GM19238 (cell line): ENCODE measurements around the gene CERS5.
"Not testable (repeated sequence)": the region's sequence is repeated elsewhere in the genome, so short reads cannot be mapped to it uniquely, and the experiment has no call there.

Experiments
- DNase-seq: peaks from one replicate; pipeline ENCODE4 v3.0.0; 2011; ENCODE audit warnings: low spot score; ENCODE audit not compliant: insufficient read length

CERS5 gene

DNA sequence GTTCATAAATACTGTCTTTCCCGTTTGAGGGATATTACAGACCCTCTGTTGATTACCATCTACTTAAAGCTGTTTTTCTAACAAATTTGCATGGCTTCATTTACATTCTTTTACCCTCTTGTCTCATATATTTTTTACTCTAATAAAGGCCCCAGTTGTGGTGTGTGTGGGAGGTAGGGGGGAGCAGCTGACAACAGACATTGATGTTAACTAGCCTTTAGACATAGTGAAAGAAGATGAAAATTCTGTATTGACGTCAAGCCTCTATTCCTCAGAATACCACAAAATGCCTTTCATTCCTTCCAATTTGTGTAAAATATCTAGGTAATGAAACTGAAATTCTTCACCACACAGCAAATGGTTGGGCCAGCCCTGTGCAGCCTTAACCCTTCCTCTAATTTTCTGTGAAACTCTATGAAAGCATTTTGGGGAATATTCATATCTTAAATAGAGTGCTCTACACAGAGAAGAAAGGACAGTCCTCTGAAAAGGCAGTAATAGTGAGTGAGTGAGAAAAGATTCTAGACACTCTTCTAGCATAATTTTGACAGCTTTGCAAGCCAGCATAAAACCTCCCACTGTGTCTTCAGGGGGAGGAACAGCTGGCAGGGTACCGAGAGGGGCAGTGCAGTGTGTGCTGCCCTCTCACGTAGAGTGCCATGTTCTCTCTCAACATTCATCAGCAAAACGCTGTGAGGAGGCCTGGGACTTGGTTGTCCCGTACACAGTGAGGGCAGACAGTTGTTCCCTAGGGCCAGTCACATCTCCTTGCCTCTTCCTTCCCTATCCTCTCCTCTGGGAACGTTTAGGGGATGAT, 20.1 kb upstream of the CERS5 start:
- no peak for DNase-seq

DNA sequence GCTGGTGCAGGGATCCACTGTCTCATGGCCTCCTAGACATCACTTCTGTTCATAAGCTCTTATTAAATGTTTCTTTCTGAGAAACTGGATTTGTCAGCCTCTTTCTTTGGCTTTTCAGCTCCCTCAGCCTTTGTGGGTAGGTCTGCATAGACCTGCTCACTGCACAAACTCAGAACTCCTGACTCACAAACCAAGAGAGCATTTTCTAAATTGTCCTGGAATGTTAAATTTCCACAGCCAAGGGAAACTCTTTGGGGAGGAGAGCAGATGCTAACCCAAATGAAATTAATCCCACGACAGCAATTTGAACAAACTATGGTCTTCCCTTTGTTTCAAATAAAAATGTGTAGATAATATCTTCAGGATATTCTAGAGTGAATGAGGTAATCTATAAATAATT, 19.5 kb upstream of the CERS5 start:
- no peak for DNase-seq

DNA sequence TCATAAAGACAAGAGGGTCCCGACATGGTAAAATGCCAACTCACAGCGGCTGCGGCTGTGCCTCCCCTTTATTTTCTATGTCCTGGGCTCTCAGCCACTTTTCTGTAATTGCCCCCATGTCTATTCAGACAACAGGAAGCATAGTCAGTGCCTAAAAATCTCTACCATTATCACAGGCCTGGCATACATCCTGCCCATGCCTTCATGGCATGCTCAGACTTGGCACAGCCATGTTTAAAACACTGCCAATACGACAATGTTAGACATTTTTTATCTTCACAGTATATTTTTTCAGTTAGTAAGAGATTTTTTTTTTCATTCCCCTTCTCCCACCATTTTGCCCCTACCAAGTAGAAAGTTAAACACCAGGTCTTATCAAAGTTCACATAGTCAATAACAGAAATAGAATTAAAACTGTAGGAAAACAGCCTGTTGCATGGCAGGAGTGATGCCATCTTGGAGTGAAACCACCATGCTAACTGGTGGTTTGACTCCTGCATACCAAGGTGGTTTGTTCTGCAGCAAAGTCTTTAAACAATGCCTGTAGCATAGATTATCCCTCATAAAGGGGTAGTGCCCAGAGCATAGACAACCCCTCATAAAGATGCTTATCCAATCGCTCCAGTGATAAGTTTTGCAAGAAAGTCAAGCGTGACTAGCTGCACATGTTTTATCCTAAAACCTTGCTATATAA, 18.9 kb upstream of the CERS5 start:
- DNase-seq: no peak

DNA sequence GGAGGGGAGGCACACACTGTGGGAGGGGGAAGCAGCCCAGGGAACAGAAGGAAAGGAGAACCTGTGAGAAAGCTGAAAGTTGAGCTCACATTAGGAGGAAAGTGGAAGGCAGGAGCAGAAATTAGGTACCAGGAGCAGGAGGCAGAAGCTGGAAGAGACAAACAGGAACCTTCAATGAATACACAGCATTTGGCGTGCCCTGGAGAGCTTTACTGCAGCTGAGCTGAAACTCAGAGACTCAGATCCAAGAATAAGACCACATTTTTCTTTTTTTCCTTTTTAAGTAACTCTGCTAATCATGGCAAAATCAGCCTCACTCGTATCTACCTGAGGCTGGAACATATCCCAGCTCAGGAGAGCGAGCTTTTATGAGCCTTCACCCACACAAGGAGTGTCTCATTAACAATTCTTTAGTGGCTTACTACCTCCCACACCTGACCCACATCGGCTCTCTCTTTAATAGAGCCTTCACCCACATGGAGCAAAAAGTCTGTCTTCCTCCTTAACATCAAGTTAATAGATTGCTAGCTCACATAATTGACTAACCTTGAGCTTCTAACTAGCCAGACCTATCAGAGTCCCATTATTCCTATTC, 18.2 kb upstream of the CERS5 start:
- no peak for DNase-seq

DNA sequence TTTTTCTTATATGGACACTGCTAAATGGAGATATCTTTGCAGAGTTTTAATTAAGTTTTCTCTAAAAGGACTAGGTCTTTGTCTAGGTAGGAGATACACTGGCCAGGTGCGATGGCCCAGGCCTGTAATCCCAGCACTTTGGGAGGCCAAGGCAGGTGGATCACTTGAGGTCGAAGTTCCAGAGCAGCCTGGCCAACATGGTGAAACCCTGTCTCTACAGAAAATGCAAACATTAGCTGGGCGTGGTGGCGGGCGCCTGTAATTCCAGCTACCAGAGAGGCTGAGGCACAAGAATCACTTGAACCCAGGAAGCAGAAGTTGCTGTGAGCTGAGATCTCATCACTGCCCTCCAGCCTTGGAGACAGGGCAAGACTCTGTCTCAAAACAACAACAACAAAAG, 17.1 kb upstream of the CERS5 start:
- no peak for DNase-seq

DNA sequence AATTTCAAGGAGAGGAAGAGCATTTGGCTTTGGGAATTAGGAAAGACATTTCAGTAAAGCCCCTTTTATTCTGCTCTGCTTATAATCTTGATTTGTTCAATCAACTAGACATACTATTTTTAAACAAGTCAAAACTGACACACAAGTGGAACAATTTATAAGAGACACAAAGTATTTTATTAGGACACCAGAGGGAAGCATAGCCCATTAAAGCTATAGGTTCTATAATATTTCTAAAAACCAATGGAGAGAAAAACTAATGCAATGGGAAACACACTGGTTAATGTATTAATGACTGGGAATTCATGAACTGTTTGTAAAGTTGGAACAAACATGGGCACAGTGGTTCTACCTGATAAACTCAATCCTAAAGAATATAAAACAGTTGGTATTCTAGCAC, 15.3 kb upstream of the CERS5 start:
- no peak for DNase-seq

DNA sequence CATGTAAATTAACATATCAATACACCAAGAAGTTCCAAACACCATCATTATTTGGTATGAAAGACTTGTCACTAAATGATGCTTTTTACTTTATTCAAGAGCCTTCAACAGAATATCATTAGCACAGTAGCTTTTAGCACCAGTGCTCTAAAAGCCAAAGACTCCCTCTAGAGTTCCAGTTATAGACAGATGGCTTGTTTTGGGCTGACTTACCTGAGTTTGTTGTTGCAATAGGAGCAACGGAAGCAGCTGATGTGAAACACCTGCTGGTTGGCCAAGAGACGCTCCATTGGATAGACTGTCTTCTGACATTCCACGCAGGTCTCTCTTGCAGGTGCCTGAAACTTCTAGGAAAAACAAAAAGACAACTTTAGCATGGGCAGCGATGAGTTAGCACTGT, 14.5 kb upstream of the CERS5 start:
- DNase-seq: no peak

DNA sequence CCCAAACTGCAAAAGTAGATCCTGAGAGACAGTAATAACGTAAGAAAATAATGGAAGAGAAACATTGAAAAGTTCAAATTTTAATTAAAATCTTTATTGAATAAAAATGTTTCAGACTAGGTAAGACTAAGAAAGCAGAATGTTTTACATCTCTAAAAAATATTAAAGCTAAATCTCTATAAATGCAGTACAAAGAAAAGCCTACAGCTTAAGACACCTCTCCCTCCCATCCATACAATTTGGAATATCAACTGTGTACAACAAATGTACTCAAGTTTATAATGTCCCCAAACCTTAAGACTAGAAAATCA, 8.5 kb upstream of the CERS5 start:
- DNase-seq: no peak

DNA sequence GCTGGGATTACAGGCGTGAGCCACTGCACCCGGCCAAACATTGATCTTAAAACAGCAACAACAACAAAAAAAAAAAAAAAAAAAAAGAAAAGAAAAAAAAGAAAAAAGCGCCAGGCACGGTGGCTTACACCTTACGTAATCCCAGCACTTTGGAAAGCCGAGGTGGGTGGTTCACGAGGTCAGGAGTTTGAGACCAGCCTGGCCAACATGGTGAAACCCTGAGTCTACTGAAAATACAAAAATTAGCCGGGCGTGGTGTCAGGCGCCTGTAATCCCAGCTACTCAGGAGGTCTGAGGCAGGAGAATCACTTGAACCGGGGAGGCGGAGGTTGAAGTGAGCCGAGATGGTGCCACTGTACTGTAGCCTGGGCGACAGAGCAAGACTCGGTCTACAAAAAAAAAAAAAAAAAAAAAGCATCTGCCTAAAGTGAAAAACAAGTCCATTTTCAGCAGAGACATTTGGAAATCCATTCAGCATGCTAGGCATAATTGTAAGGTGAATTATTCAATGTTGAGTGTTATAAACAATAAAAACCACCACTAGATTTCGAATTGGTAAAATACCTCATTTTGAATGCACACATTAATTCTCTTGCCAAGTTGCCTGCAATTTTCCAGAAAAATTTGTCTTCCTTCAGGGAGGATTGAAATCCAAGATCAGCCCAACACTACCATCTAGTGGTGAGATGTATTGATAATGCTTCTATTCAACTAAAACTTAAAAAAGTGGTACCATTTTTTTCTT, 8.0 kb upstream of the CERS5 start:
- no peak for DNase-seq

DNA sequence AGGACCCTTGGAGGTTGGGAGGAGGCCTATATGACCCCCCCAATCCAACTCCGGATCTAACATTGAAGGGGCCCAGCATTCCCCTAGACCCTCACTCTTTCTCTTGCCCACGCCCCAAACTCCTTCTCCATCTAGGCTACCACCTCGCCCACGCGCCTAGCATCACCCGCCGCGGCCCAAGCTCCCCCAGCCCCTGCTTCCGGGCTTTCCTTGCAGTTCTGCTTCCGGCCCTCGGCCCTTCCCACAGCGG, 445 bp downstream of the CERS5 start:
- DNase-seq: peak; percentile 52

DNA sequence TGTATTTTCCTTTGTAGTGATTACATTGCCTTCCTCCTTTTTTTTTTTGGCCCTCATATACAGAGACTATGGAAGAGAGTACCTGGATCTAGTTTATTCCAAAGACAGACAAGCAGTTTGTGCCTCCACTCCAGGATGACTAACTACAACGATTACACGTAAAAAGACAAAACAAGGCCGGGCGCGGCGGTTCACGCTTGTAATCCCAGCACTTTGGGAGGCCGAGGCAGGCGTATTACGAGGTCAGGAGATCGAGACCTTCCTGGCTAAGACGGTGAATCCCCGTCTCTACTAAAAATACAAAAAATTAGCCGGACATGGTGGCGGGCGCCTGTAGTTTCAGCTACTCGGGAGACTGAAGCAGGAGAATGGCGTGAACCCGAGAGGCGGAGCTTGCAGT, 2.2 kb downstream of the CERS5 start:
- DNase-seq: no peak

DNA sequence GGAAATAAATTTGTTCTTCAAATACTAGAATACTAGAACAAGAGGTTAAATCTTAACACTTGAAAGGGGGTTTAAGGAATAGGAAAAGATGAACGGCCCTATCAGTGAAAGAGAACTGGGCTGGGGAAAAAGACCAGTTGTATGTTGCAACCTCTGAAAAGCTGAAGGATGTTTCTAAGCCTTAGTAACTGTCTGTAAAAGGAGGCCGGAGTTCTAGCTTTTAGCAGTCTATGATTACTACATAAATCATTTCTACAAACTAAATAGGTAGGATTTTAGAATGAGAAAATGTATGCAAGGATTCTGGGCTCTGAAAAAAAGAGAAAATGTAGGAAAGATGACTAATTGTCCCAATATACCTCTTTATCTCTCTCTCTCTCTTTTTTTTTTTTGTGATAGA, 4.9 kb downstream of the CERS5 start:
- DNase-seq: no peak

DNA sequence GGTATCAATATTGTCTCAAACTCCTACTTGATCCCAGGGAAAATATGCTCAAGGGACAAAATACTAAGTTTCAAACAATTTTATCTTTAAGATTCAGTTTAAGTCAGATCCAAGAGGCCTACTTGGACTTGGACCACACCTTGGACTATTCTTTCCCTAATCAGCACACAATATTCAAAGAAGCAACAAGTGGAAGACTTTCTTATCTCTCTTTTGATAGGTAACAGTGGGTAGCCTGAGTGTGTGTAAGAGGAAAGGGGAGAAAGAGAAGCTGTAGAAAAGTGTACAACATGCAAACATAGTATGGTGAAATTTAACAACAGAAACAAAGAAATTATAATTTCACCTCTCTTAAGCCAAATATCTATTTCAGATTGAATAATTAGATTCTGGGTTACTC, 6.5 kb downstream of the CERS5 start:
- no peak for DNase-seq

DNA sequence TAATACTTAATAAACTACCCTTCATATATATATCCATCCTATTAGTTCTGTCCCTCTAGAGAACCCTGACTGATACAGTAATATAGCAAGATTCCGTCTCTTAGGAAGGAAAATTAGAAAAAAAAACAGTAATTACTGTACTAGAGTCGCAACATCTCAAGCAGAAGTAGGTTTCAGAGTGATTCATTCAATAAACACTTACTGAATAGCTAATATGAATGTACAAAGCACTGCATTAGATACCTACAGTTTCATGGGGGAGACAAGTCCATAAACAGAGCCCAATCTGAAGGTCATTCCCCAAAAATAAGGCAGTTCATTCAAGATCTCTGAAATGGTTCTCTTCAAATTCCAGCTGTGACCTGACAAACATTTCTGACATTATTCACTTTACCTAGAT, 9.9 kb downstream of the CERS5 start:
- DNase-seq: no peak

DNA sequence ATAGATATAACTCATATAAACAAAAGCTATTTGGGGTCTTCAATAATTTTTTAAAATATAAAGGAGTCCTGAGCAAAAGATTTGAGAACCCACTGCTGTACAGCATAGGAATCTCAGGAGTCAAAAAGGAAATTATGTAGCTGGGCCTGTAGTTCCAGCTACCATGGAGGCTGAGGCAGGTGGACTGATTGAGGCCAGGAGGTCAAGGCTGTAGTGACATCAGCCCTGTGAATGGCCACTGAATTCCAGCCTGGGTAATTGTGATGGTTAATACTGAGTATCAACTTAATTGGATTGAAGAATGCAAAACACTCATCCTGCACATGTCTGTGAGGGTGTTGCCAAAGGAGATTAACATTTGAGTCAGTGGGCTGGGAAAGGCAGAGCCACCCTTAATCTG, 10.5 kb downstream of the CERS5 start:
- no peak for DNase-seq

DNA sequence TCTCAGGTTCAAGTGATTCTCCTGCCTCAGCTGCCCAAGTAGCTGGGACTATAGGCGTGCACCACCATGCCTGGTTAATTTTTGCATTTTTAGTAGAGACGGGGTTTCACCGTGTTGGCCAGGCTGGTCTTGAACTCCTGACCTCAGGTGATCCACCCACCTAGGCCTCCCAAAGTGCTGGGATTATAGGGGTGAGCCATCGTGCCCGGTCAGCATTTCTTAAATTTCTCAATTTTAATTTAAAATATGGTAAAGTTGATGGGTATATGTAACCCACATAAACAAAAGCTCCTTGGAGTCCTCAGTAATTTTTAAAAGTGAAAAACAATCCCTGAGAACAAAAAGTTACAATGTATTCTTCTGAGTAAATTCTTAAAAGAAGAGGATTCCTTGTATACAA, 12.2 kb downstream of the CERS5 start:
- DNase-seq: not testable (repeated sequence)

DNA sequence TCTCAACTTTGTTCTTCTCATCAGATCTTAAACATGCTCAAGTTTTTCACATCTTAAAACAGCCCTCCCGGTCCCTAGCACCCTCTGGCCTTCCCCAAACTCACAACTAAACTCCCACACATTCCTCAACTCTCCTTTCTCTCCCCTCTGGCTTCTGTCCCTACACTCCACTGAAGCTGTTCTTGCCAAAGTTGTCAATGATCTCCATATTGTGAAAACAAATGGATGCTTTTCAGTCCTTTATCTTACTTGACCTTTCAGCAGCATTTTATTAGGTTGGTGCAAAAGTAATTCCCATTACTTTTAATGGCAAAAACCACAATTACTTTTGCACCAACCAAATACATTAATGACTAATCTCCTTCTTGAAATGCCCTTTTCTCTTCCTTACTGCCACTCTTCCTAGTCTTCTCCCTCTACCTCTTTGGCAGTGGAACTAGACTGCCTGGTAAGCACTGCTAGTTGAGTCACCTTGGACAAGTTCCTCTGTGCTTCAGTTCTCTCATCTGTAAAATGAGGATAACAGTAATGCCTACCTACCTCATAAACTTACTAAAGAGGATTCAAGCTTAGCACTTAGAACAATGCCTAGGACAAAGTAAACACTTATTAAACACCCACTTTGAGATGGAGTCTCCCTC, 16.0 kb downstream of the CERS5 start:
- no peak for DNase-seq

DNA sequence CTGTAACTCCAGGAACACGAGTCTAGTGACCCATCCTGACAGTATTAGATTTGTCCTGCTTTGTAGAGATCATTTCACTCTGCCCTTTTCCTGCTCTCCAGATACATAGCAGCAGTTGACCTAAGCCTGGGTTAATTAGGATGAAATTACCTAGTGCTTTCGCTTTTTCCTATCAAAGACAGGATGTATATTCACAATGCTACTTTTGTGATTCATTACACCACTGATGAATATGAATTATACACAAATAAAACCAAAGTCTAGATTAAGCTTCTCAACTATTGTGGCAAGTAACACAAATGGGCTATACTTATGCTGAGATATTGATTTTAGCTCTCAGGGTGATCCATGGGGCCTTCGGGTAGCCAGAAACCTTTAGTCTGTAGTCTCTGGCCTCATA, 17.9 kb downstream of the CERS5 start:
- DNase-seq: no peak

DNA sequence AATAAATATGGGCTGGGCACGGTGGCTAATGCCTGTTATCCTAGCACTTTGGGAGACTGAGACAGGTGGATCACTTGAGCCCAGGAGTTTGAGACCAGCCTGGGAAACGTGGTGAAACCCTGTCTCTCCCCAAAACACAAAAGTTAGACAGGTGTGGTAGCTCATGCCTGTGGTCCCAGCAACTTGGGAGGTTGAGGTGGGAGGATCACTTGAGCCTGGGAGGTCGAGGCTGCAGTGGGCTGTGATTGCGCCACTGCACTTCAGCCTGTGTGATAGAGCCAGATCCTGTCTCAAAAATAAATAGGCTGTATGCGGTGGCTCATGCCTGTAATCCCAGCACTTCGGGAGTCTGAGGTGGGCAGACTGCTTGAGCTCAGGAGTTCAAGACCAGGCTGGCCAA, 19.2 kb downstream of the CERS5 start:
- not testable (repeated sequence) for DNase-seq

DNA sequence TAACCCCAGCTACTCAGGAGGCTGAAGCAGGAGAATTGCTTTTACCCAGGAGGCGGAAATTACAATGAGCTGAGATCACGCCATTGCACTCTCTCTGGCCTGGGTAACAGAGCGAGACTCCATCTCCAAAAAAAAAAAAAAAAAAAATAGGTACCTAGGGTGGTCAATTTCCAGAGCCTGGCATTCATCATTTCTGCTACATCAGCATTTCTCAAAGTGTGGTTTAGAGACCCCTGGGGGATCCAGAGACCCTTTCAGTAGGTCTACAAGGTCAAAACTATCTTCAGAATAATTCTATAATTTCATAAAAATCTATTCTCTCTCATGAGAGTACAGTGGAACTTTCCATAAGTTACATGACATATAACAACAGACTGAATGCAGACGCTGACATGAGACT, 19.9 kb downstream of the CERS5 start:
- DNase-seq: no peak

DNA sequence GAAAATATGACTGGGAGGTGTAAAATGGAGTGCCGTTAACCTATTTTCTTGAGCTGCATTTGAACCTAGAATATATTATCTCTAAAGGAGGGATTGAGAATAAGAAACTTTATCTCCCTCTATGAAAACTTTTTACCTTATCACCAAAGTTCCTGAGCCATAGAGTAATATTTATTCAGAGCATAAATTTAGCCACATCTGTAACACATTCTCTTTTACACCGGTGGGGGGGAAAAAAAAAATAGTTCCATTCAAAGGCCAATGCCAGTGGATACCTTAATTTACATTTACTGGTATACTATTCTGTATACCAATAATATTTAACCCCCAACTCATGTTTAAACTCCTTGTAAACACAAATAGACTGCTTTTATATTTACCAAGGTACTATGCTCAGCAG, 21.7 kb downstream of the CERS5 start:
- DNase-seq: no peak

DNA sequence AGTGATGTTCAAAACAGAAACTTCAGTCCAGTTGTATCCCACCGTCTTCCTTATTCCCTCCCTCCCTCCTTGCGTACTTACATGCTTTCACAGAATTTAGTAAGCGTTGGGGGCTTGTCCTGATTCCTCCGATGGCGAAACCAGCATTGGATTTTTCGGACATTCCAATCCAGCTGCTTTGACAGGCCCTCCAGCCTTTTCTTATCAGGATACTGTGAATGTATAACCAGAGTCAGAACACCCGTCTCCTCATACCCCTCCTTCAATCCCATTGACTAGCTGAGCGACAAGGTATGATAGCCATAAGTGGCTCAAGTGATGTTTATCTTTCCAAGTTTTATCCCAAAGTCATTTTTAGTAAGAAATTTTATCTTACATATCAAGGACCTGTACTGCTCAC, 24.2 kb downstream of the CERS5 start:
- no peak for DNase-seq
